Esophagus (tissue), 2 donors: ENCODE results near the gene TIMM22. TPM values are rescaled to one million over a fixed set of nuclear protein-coding genes. Genes with fewer than 3 reads are reported as not detected.
A peak's percentile ranks its signal among the peaks of the same experiment; 100 is the strongest.
"Not testable (repeated sequence)": the region's sequence is repeated elsewhere in the genome, so short reads cannot be mapped to it uniquely, and the experiment has no call there.

Experiments
- H3K27ac ChIP-seq, 2 donors: one replicate each; pipeline ENCODE4 v1.5.1; 2013; ENCODE audit warnings: low read depth in 2 of 2, mild to moderate bottlenecking in 2 of 2, inconsistent platforms in 1 of 2, low read length in 1 of 2, moderate library complexity in 1 of 2
- H3K27me3 ChIP-seq, 2 donors: one replicate each; pipeline ENCODE4 v1.6.1; 2013; ENCODE audit warnings: low read length in 2 of 2, control low read depth in 1 of 2, mild to moderate bottlenecking in 1 of 2; ENCODE audit not compliant: insufficient read depth in 2 of 2, control insufficient read depth in 1 of 2
- H3K36me3 ChIP-seq, 2 donors: one replicate each; pipeline ENCODE4 v1.6.1; 2013; ENCODE audit warnings: low read length in 1 of 2; ENCODE audit not compliant: control insufficient read depth in 2 of 2, insufficient read depth in 2 of 2
- H3K4me1 ChIP-seq, 2 donors: one replicate each; pipeline ENCODE4 v1.6.1; 2013; ENCODE audit warnings: low read length in 1 of 2; ENCODE audit not compliant: control insufficient read depth in 2 of 2, insufficient read depth in 2 of 2
- H3K4me3 ChIP-seq, 2 donors: one replicate each; pipeline ENCODE4 v1.5.1; 2013; ENCODE audit warnings: low read length in 2 of 2, mild to moderate bottlenecking in 2 of 2, low read depth in 1 of 2, moderate library complexity in 1 of 2
- H3K9me3 ChIP-seq, 2 donors: one replicate each; pipeline ENCODE4 v1.6.1; 2013; ENCODE audit warnings: mild to moderate bottlenecking in 2 of 2, low read depth in 1 of 2, low read length in 1 of 2, moderate library complexity in 1 of 2; ENCODE audit not compliant: control insufficient read depth in 2 of 2, insufficient read depth in 1 of 2
- WGBS, 2 donors: extraction: QIAGEN DNeasy Blood & Tissue Kit; methylation state at CpG; one replicate each; pipeline ENCODE4 v1.1.7; 2013; 5-methylcytosine and 5-hydroxymethylcytosine counted together
- polyA plus RNA-seq, 2 donors: library from polyadenylated mRNA; stranded (reverse); fragments of 200-250 nt; gene quantifications; one replicate each; pipeline ENCODE4 v1.2.3, GENCODE V29; 2013
- donor health status: healthy with polysubstance abuse.
- donor health status: Bipolar disorder and iron deficiency.

Gene TIMM22
- polyA plus RNA-seq, 2 donors = 5.0 to 9.3 TPM

DNA sequence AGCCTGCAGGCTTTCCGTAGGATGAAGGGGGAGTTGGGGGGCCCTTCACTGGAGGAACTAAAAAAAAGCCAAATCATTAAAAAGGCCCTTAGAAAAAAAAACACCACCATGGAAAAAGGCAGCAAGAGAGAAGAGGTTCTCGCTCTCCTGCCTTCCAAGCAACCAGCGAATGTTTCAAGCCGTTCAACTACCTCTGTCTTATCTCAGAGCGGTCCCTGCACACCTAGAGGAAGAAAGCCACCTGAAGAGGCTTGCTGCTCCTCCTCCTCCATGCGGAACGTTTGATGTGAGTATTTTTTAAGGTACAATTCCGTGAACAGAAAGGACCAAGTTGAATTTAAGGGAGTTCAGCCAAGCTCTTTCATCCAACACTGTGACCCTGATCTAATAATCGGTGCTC, 26.6 kb upstream of the TIMM22 start:
- Histone ChIP-seq H3K27ac (peak overlapping the region in 1 of 2 donors; percentile 61), H3K9me3 (no peaks in the 10 kb centered on the region), H3K4me1 (peaks cover 2 to 3% of the 10 kb centered on the region in 2 donors), H3K27me3 (no peaks in the 10 kb centered on the region), H3K36me3 (peaks cover 0 to 3% of the 10 kb centered on the region in 2 donors), H3K4me3 (no peak overlapping the region)
- 71 to 83% methylated on average over 9 of the region's 9 CpGs for WGBS, 2 donors

DNA sequence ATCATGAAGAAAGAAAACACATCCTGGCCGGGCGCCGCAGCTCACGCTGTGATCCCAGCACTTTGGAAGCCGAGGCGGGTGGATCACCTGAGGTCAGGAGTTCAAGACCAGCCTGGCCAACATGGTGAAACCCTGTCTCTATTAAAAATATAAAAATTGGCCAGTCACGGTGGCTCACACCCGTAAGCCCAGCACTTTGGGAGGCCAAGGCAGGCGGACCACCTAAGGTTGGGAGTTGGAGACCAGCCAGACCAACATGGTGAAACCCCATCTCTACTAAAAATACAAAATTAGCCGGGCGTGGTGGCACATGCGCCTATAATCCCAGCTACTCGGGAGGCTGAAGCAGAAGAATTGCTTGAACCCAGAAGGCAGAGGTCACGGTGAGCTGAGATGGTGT, 25.1 kb upstream of the TIMM22 start:
- 89 to 90% methylated on average over 14 of the region's 14 CpGs for WGBS, 2 donors
- not testable (repeated sequence) for H3K9me3 ChIP-seq, H3K4me3 ChIP-seq, H3K27me3 ChIP-seq, H3K27ac ChIP-seq, H3K36me3 ChIP-seq, H3K4me1 ChIP-seq

DNA sequence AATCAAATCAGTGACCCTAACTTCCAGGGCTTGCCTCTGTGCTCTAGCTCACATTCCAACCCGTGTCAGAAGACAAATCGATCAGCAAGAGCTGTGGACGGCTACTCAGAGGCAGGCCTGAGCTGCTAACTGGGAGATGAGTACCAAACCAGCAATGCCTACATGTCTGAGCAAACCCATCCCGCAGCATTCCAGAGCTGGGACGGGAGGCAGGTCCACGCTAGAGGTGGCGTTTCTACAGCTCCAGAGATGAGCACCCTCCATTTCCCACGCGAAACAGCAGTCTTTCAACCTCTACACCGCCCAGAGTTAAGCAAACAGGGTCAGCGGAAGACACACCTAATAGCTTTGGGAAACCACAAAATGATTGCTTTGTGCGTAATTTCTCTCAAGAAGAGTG, 23.9 kb upstream of the TIMM22 start:
- 53 to 54% methylated on average over 12 of the region's 12 CpGs for WGBS, 2 donors
- H3K9me3 ChIP-seq = no peaks in the 10 kb centered on the region
- H3K36me3 ChIP-seq = peaks cover 0 to 3% of the 10 kb centered on the region in 2 donors
- no peak overlapping the region for H3K4me3 ChIP-seq
- H3K27me3 ChIP-seq = no peaks in the 10 kb centered on the region
- peak overlapping the region in 1 of 2 donors; percentile 56 for H3K27ac ChIP-seq
- peaks cover 0 to 2% of the 10 kb centered on the region in 2 donors for H3K4me1 ChIP-seq

DNA sequence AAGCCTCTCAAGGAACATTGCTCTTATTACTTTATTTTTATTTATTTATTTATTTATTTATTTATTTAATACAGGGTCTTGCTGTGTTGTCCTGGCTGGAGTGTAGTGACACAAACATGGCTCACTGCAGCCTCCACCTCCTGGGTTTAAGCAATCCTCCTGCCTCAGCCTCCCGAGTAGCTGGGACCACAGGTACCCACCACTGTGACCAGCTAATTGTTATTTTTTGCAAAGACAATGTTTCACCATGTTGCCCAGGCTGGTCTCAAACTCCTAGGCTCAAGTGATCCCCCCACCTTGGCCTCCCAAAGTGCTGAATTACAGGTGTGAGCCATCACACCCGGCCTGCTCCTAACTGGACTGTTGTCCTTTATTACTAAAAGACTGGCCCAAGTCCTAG, 22.2 kb upstream of the TIMM22 start:
- H3K4me1 ChIP-seq, H3K27ac ChIP-seq, H3K36me3 ChIP-seq, H3K9me3 ChIP-seq, H3K4me3 ChIP-seq, H3K27me3 ChIP-seq: not testable (repeated sequence)
- WGBS, 2 donors = 74 to 76% methylated on average over 2 of the region's 2 CpGs

DNA sequence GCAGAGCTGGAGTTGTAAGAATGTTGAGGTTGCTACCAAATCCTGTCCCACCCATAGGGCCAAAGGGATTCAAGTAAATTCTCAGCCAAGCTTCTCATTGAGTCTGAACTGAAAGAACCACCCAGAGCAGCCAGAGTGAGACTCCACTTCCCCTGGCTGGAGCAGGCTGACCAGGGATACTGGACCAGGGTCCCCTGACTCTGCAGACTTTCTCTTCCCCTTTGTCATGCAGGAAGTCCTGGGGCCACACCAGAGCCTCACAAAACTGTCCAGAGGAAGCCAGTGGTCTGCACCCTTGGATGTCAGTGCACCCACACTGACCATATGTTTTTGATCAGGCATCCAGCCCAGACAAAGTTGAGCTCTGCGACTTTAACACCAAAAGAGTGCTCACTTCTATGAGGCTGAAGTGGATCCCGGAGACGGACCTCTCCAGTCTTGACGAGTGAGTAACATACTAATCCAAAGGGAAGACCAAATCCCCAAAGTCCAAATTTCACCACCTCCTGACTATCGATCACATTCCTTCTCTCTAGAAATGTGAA, 21.5 kb upstream of the TIMM22 start:
- H3K27ac ChIP-seq = no peak overlapping the region
- H3K27me3 ChIP-seq = no peaks in the 10 kb centered on the region
- H3K9me3 ChIP-seq = no peaks in the 10 kb centered on the region
- H3K36me3 ChIP-seq = no peaks in the 10 kb centered on the region
- H3K4me3 ChIP-seq = no peak overlapping the region
- peaks cover 0 to 6% of the 10 kb centered on the region in 2 donors for H3K4me1 ChIP-seq
- WGBS, 2 donors = 63 to 69% methylated on average over 5 of the region's 5 CpGs

DNA sequence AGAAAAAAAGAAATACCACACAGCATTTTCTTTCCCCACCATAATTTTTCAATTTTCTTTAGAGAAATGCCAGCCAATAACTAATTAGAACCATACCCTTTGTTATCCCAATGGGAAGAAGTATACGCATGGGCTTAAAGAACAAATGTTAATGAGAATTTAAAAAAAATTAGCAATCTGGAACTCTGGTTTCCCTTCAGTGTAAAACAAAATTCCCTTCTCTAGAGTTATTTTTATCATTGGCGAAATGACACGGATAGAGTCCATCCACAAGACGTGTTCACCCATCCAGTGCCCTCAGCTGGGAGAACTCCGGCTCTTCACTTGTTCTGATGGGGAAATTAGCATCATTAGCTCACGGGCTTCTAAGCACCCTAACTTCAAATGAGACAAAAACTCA, 20.6 kb upstream of the TIMM22 start:
- Histone ChIP-seq H3K27ac (no peak overlapping the region), H3K4me3 (no peak overlapping the region), H3K4me1 (peaks cover 0 to 6% of the 10 kb centered on the region in 2 donors), H3K27me3 (no peaks in the 10 kb centered on the region), H3K9me3 (no peaks in the 10 kb centered on the region), H3K36me3 (no peaks in the 10 kb centered on the region)
- WGBS, 2 donors = 71 to 82% methylated on average over 6 of the region's 6 CpGs

DNA sequence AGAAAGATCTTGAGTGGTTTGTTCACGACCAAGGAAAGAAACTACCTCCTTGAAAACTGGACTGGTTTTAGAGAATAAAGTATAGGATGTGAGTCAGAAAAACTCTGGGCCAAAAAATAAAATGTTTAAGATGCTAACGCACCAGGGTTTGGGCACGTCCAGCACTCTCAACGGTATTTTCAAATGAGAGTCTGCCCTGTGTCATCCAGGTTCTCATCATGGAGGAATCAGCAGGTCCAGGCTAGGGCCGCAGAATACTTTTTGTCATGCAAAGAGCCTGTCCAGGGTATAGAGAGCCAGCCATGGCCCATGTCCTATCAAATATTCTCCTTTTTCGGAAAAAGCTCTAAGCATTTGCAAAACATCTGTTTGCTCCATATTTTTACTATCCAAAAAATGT, 19.8 kb upstream of the TIMM22 start:
- peak overlapping the region in 1 of 2 donors; percentile 92 for H3K4me3 ChIP-seq
- no peaks in the 10 kb centered on the region for H3K36me3 ChIP-seq
- peaks cover 0 to 6% of the 10 kb centered on the region in 2 donors for H3K4me1 ChIP-seq
- WGBS, 2 donors = 55 to 57% methylated on average over 6 of the region's 6 CpGs
- H3K27me3 ChIP-seq = no peaks in the 10 kb centered on the region
- H3K9me3 ChIP-seq = no peaks in the 10 kb centered on the region
- peak overlapping the region in 1 of 2 donors; percentile 47 for H3K27ac ChIP-seq

DNA sequence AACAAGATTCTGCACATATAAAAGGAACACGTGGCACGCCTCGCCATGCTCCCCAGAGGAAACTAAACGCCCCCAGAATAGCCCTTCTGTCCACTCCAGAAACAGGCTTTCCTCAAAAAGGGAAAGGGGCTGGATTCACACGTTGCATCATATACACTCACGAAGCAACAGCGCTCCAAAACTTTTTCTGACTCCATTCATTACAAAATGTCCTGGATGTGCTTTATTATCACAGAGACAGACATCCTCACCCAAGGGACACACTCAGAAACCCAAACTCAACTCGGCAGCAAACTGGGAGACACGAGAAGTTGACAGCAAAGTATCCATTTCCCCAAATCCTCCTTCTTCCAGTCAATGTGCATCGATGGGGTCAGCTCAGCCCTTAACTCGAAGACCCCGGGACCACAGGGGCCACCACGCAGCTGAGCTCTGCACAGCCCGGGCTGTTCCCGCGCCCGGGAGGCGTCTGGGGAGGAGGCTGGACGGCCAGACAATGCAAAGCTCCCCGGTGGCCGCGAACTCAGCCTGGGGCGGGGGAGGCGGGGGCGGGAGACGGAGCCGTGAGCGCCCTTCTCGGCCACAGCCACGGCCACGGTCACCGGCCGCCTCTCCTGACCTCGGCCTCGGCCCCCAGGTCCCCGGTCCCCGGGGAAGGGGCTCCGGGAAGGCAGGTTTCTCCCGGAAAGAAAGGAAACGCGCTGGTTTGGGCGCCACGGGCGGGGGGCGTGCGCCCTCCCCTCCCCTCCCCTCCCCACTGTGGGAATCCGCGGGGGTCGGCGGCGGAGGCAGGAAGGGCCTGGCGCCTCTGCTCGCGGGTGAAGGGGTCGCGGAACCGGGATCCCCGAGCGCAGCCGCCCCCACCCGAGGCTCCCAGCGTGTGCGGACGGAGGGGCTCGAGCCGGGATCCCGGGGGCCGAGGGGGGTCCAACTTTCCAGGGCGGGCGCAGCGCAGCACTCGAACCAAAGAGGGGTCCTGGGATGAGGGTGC, 18.5 kb upstream of the TIMM22 start:
- no peaks in the 10 kb centered on the region for H3K9me3 ChIP-seq
- H3K27me3 ChIP-seq = no peaks in the 10 kb centered on the region
- H3K36me3 ChIP-seq = no peaks in the 10 kb centered on the region
- peak overlapping the region; percentile 57 to 70 for H3K27ac ChIP-seq
- H3K4me1 ChIP-seq = peaks cover 0 to 4% of the 10 kb centered on the region in 2 donors
- WGBS, 2 donors = 2% methylated on average over 50 to 72 of the region's 72 CpGs
- H3K4me3 ChIP-seq = peak overlapping the region; percentile 67 to 92

DNA sequence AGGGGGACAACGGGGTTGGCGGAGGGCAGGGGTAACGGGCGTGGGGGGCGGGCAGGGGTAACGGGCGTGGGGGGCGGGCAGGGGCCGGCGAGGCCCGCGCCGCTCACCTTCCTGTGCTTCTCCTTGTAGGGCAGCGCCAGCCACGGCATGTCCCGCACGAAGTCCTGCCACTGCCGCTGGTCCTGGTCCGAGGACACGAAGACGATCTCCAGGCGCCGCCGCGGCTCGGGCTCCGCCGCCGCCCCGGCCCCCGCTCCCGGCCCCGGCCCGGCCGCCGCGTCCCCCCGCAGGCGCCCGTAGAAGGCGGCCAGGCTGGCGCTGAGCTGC, 17.8 kb upstream of the TIMM22 start:
- Histone ChIP-seq H3K27me3 (no peaks in the 10 kb centered on the region), H3K4me1 (peaks cover 0 to 4% of the 10 kb centered on the region in 2 donors), H3K27ac (peak overlapping the region; percentile 79 to 84), H3K36me3 (no peaks in the 10 kb centered on the region), H3K4me3 (peak overlapping the region; percentile 79 to 92), H3K9me3 (no peaks in the 10 kb centered on the region)
- 0 to 2% methylated on average over 2 to 34 of the region's 42 CpGs for WGBS, 2 donors
